Brain microvascular endothelial cell (primary cell): ENCODE data around the gene LRFN2.

Experiments used
- DNase-seq: peaks from one replicate; pipeline ENCODE4 v3.0.0-alpha.2; 2020
- H3K27ac ChIP-seq: fragments of 250-450 bp; sonication (Bioruptor Pico); 2 replicates; pipeline ENCODE4 v1.5.1; 2020; ENCODE audit warnings: mild to moderate bottlenecking, moderate library complexity
- H3K27me3 ChIP-seq: fragments of 250-450 bp; sonication (Bioruptor Pico); replicated peaks from 2 replicates; pipeline ENCODE4 v1.5.1; 2020; ENCODE audit warnings: mild to moderate bottlenecking
- H3K36me3 ChIP-seq: fragments of 250-450 bp; sonication (Bioruptor Pico); replicated peaks from 2 replicates; pipeline ENCODE4 v1.5.1; 2020; ENCODE audit warnings: mild to moderate bottlenecking
- H3K4me3 ChIP-seq: 2 replicates; pipeline ENCODE4 v1.5.1; 2011; ENCODE audit warnings: low read depth, mild to moderate bottlenecking, control low read depth, low read length, moderate library complexity
- in situ Hi-C: cut with HindIII; loops from 2 replicates; pipeline ENCODE4 v1.10.0; 2017; ENCODE audit warnings: low sequenced_read_pairs, low pct_ligation_motif_present
- TF ChIP-seq, protein P1 (sequence below): IDR thresholded peaks from 2 replicates; pipeline ENCODE4 v1.5.1; 2011; ENCODE audit warnings: low read depth, mild to moderate bottlenecking, moderate library complexity, low read length, control low read depth, inconsistent platforms; ENCODE audit errors: missing control alignments

LRFN2 gene

DNA sequence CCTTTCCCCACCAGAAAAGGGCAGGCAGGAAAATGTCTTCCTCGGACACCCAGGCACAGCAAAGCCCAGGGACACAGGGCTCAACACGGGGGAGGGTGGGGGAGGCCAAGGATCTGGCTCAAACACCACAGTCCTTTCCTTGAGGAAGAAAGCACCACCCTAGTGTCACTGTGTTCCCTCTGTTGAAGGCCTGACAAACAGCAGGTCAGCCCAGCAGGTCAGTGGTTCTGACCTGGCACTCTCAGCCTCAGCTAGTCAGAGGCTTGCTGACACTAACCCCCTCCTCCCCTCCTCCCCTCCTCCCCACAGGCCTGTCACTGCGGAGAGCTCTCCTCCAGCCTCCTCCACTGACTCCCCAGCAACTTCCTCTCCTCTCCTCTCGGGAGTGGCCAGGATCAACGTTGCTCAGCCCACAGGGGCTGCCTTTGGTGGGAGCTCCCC is 239.6 kb downstream of the LRFN2 start:
- TF ChIP-seq, protein P1, sequence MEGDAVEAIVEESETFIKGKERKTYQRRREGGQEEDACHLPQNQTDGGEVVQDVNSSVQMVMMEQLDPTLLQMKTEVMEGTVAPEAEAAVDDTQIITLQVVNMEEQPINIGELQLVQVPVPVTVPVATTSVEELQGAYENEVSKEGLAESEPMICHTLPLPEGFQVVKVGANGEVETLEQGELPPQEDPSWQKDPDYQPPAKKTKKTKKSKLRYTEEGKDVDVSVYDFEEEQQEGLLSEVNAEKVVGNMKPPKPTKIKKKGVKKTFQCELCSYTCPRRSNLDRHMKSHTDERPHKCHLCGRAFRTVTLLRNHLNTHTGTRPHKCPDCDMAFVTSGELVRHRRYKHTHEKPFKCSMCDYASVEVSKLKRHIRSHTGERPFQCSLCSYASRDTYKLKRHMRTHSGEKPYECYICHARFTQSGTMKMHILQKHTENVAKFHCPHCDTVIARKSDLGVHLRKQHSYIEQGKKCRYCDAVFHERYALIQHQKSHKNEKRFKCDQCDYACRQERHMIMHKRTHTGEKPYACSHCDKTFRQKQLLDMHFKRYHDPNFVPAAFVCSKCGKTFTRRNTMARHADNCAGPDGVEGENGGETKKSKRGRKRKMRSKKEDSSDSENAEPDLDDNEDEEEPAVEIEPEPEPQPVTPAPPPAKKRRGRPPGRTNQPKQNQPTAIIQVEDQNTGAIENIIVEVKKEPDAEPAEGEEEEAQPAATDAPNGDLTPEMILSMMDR, result no peak
- no peaks in the 10 kb centered on the region for H3K27me3 ChIP-seq
- in situ Hi-C loops, result no loop called here
- no peak overlapping the region for H3K4me3 ChIP-seq
- no peak for DNase-seq
- no peaks in the 10 kb centered on the region for H3K36me3 ChIP-seq
- H3K27ac ChIP-seq, result no peak overlapping the region

DNA sequence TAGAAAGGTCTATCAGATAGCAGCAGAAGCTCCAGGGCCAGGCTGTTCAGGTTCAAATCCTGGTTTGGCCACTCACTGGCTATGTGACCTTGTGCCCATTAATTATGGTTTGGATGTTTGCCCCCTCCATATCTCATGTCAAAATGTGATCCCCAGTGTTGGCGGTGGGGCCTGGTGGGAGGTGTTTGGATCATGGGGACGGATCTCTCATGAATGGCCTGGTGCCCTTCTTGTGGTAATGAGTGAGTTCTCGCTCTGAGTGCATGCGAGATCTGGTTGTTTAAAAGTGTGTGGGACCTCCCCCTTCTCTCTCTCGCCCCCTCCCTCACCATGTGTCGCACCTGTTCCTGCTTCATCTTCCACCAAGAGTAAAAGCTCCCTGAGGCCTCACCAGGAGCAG is 240.9 kb downstream of the LRFN2 start:
- Histone ChIP-seq H3K36me3 (no peaks in the 10 kb centered on the region), H3K27ac (no peak overlapping the region), H3K27me3 (no peaks in the 10 kb centered on the region), H3K4me3 (no peak overlapping the region)
- in situ Hi-C loops, result no loop called here
- TF ChIP-seq, protein P1, result no peak
- no peak for DNase-seq

DNA sequence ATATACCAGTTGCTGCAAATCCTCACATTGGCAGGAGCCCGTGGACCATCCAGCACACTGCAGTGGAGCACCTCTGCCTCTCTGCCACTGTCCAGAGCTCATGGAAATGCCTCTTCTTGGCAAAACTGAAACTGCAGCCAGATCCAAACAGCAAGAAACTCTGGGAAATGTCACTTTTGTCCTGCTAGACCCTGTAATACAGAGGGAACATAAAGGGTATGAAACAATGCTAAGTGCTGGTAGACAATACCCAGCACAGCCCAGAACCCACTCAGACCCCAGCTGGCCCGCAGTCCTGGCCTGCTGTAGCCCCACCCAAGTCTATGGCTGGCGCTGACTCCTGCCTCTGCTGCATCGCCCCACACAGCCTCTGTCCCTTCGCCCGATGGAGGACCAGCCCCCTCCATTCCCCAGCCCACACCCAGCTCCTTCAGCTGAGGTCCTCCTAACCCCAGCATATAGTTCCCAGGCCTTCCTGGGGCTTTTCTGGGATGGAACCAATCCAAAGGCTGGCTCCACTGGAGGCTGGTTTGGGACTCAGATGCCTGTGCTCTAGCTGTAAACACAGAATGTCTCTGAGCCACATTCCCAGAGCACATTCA is 242.5 kb downstream of the LRFN2 start:
- in situ Hi-C loops, result no loop called here
- no peak overlapping the region for H3K27ac ChIP-seq

DNA sequence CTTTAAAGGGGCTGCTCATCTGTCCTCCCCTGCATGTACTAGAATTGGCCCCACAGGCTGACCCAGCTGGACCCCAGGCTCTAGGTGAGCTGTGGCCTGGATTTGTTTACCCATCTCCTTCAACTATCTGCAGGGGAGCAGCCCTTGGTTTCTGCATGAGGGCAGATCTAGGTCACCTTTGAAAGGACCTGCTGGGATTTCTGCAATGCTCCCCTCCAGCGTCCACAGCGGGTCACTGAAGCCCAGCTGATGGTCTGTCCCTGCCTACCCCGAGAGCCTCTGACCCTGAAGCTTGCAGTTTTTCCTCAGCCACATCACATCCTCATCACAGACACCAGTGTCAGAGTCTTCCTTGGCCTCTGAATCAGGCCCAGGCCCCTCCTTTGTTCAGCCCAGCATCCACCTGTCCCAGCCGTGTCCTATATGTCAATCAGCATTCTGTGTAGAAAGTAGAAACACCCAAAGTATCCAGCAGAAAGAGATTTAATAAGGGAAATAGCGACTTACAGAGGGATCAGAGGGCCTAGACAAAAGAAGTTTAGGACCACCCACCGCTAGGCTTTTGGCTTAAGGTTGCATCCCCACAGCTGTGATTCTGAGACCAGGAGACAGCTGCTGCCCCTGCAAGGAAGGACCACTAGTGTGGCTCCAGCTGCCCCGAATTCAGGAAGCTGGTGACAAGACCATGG is 243.1 kb downstream of the LRFN2 start:
- no peak for DNase-seq
- in situ Hi-C loops, result no loop called here
- no peaks in the 10 kb centered on the region for H3K27me3 ChIP-seq
- H3K27ac ChIP-seq, result no peak overlapping the region
- no peak overlapping the region for H3K4me3 ChIP-seq
- H3K36me3 ChIP-seq, result no peaks in the 10 kb centered on the region
- TF ChIP-seq, protein P1, result no peak

More for the DNA sequence above, 242.5 kb downstream of the LRFN2 start:
- DNase-seq, result no peak
- H3K4me3 ChIP-seq, result no peak overlapping the region
- H3K36me3 ChIP-seq, result no peaks in the 10 kb centered on the region
- no peaks in the 10 kb centered on the region for H3K27me3 ChIP-seq
- TF ChIP-seq, protein P1, result no peak

DNA sequence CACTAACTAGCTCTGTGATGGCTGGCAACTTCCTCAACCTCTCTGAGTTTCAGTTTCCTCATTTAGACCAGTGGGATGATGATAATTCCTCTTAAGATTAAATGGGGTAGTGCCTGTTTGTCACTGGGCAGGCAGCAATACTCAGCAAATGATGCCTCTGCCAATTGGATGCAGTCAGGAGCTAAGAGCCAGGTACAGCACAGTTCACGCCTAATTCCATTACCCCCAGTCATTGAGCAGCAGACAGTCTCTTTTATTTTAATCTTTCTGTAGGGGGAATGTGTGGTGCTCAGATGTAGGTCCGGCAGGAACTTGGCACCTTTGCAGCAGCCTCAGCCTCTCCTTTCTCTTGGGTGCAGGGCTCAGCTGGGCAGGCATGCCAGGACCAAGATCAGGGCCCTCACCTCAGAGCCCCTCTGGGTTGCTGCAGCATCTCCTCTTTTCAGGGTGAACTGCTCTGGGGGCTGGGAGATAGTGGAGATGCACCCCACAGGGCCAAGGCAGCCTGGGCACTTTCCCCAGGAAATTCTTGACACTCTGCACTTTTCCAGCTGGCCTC is 243.8 kb downstream of the LRFN2 start:
- DNase-seq, result no peak
- TF ChIP-seq, protein P1, result no peak
- in situ Hi-C loops, result no loop called here
- H3K27me3 ChIP-seq, result no peaks in the 10 kb centered on the region
- no peaks in the 10 kb centered on the region for H3K36me3 ChIP-seq
- no peak overlapping the region for H3K27ac ChIP-seq
- no peak overlapping the region for H3K4me3 ChIP-seq

DNA sequence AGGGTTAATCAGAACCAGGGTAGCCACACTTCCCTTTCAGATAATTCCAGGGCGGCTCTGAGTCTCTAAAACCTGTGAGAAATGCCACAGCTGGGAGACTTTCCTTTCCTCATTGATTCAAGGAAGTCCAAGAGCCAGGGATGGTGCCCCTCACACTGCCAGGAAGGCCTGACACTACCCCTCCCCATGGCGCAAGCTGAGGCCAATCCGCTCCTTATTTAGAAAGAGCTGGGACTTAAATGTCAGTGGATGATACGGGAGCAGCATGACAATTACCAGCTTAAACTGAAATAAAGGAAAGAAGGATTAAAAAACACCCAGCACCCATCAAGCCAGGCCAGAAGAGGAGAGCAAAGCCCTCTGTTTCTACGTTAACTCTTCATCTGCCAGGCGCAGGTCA is 244.4 kb downstream of the LRFN2 start:
- DNase-seq, result no peak
- Histone ChIP-seq H3K27ac (no peak overlapping the region), H3K27me3 (no peaks in the 10 kb centered on the region), H3K4me3 (no peak overlapping the region), H3K36me3 (no peaks in the 10 kb centered on the region)
- in situ Hi-C loops, result no loop called here
- TF ChIP-seq, protein P1, result no peak
